Measurements from ENCODE around the gene GPR176.
"Not testable (repeated sequence)": the region's sequence is repeated elsewhere in the genome, so short reads cannot be mapped to it uniquely, and the experiment has no call there.

The GPR176 gene

GRCh38 chr15:39854161-39854560 lies 65.9 kb downstream of the GPR176 start:
- no peak for DNase-seq

GRCh38 chr15:39852250-39852649 lies 67.8 kb downstream of the GPR176 start:
- DNase-seq, result no peak

- no peak for DNase-seq
Measured at GRCh38 chr15:39851500-39852092, 68.5 kb downstream of the GPR176 start.

- no peak for DNase-seq
Measured at GRCh38 chr15:39850436-39850835, 69.6 kb downstream of the GPR176 start.

GRCh38 chr15:39846108-39846507 lies 74.0 kb downstream of the GPR176 start:
- DNase-seq, result no peak

GRCh38 chr15:39845582-39845981 lies 74.5 kb downstream of the GPR176 start:
- no peak for DNase-seq

- DNase-seq, result no peak
Measured at GRCh38 chr15:39843565-39843964, 76.5 kb downstream of the GPR176 start.

GRCh38 chr15:39837454-39837853 lies 82.6 kb downstream of the GPR176 start:
- no peak for DNase-seq

- no peak for DNase-seq
Measured at GRCh38 chr15:39835550-39835949, 84.5 kb downstream of the GPR176 start.

- DNase-seq, result no peak
Measured at GRCh38 chr15:39834256-39834655, 85.8 kb downstream of the GPR176 start.

GRCh38 chr15:39833515-39833981 lies 86.5 kb downstream of the GPR176 start:
- no peak for DNase-seq

- DNase-seq, result no peak
Measured at GRCh38 chr15:39830166-39830565, 89.9 kb downstream of the GPR176 start.

- DNase-seq, result no peak
Measured at GRCh38 chr15:39828374-39828931, 91.6 kb downstream of the GPR176 start.

GRCh38 chr15:39826975-39827374 lies 93.1 kb downstream of the GPR176 start:
- no peak for DNase-seq

- DNase-seq, result no peak
Measured at GRCh38 chr15:39823634-39824033, 96.4 kb downstream of the GPR176 start.

GRCh38 chr15:39820050-39820602 lies 99.9 kb downstream of the GPR176 start:
- DNase-seq, result no peak

GRCh38 chr15:39819533-39819932 lies 100.5 kb downstream of the GPR176 start:
- DNase-seq, result no peak

GRCh38 chr15:39817892-39818291 lies 102.2 kb downstream of the GPR176 start:
- no peak for DNase-seq

GRCh38 chr15:39814489-39814888 lies 105.6 kb downstream of the GPR176 start:
- no peak for DNase-seq

GRCh38 chr15:39812651-39813050 lies 107.4 kb downstream of the GPR176 start:
- not testable (repeated sequence) for DNase-seq

- DNase-seq, result no peak
Measured at GRCh38 chr15:39808909-39809308, 111.2 kb downstream of the GPR176 start.

- DNase-seq, result no peak
Measured at GRCh38 chr15:39807791-39808190, 112.3 kb downstream of the GPR176 start.

- no peak for DNase-seq
Measured at GRCh38 chr15:39804026-39804425, 116.0 kb downstream of the GPR176 start.

GRCh38 chr15:39803016-39803415 lies 117.0 kb downstream of the GPR176 start:
- DNase-seq, result no peak
